H1 (cell line): Measurements from ENCODE around the gene DCAF4. TPM values are rescaled to one million over a fixed set of nuclear protein-coding genes. Genes with fewer than 3 reads are reported as not detected.
A peak's percentile ranks its signal among the peaks of the same experiment; 100 is the strongest.

ENCODE experiments used
- ASH2L ChIP-seq: fragments of 200-600, 300-600 bp; sonication (generic); IDR thresholded peaks from one replicate; pipeline ENCODE4 v1.7.1; 2017; ENCODE audit warnings: low read length
- CTBP2 ChIP-seq: IDR thresholded peaks from 2 replicates; pipeline ENCODE4 v1.7.0; 2011; ENCODE audit warnings: borderline replicate concordance, mild to moderate bottlenecking, moderate library complexity, mixed read lengths, low read length; ENCODE audit not compliant: insufficient read depth, insufficient read length
- KDM5A ChIP-seq: fragments of 200-600 bp; IDR thresholded peaks from 2 replicates; pipeline ENCODE4 v1.7.1; 2012; ENCODE audit warnings: mild to moderate bottlenecking, low read length, inconsistent platforms, mixed read lengths
- RXRA ChIP-seq: IDR thresholded peaks from 2 replicates; pipeline ENCODE4 v1.6.1; 2011; ENCODE audit warnings: low read depth, mild to moderate bottlenecking, low read length, moderate library complexity; ENCODE audit not compliant: insufficient read depth
- SIN3A ChIP-seq, 2 experiments: IDR thresholded peaks in 1 of 2; conservative IDR thresholded peaks in 1 of 2; 2 replicates each; pipeline ENCODE4 v1.6.1; 2011 to 2012; ENCODE audit warnings: low read length in 2 of 2, improper control_type of control experiment in 1 of 2, low read depth in 1 of 2, mild to moderate bottlenecking in 1 of 2
- SIX5 ChIP-seq: IDR thresholded peaks from 2 replicates; pipeline ENCODE4 v1.6.1; 2011; ENCODE audit warnings: mild to moderate bottlenecking, low read depth, low read length
- polyA plus RNA-seq, 7 experiments: library from polyadenylated mRNA; depleted of rRNA in 3 of 7; stranded (reverse) in 5 of 7; unstranded in 2 of 7; fragments of >200 nt in 5 of 7; fragments of 200-250 nt in 2 of 7; gene quantifications; 1 replicate in 5 of 7; 2 replicates in 1 of 7; 4 replicates in 1 of 7; pipeline versions ENCODE4 v1.2.1 to v1.2.3, GENCODE V29; 2011 to 2013; ENCODE audit warnings: missing spikeins in 2 of 7, mixed read lengths in 2 of 7
- total RNA-seq: library from RNA; stranded (reverse); fragmentation: NEBNext Ultra II Directional; extraction: Animal tissue kit (Norgen Biotek cat#: 25700); gene quantifications from 2 replicates; pipeline ENCODE4 v1.2.1, GENCODE V29; 2021
- TF ChIP-seq, protein P1 (sequence below): fragments of 300-600 bp; sonication (generic); IDR thresholded peaks from 2 replicates; pipeline ENCODE4 v1.7.1; 2012; ENCODE audit warnings: low read length, moderate library complexity, mild to moderate bottlenecking, inconsistent platforms; ENCODE audit not compliant: insufficient replicate concordance

The DCAF4 gene
- total and polyA plus RNA-seq, 2 of the 8 experiments (the other 6 are each of a cell fraction or from before 2014, with no cell fraction given) = 17.0 to 21.1 TPM

DNA sequence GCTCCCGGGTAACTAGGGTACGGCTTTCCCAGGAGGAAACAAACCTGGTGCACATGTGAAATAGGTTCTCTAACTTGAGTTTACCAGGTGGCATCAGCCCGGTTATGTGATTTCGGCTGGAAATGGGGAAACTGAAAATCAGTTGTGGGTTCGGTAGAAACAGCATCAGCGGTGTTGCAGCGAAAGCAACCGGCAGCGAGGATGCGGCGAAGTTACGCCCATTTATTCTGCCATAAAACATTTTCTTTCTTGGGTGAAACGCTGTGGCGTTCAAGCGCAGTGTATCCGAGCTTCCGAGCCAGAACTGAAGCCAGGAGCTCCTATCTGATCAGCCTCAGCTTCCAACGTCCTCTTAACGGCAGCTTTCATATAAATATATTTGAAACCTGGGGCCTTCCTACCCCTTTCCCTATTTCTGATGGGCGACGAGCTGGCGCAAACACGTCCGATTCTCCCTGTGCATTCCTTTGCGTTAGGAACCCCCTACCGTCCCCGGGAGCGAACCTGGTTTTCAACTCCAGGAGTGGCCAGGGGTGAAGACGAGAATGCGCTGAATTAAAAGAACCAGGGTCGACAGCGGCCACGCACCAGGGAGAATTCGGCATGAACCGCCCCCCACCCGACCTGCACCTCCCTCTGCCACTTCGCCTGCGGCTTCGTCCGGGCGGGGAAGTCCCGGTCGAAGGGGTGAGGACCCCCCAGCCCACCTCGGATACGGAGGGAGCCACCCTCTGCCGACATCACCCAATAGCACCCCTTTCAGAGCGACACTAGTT lies 34.0 kb upstream of the DCAF4 start (continued):
- TF ChIP-seq, protein P1, sequence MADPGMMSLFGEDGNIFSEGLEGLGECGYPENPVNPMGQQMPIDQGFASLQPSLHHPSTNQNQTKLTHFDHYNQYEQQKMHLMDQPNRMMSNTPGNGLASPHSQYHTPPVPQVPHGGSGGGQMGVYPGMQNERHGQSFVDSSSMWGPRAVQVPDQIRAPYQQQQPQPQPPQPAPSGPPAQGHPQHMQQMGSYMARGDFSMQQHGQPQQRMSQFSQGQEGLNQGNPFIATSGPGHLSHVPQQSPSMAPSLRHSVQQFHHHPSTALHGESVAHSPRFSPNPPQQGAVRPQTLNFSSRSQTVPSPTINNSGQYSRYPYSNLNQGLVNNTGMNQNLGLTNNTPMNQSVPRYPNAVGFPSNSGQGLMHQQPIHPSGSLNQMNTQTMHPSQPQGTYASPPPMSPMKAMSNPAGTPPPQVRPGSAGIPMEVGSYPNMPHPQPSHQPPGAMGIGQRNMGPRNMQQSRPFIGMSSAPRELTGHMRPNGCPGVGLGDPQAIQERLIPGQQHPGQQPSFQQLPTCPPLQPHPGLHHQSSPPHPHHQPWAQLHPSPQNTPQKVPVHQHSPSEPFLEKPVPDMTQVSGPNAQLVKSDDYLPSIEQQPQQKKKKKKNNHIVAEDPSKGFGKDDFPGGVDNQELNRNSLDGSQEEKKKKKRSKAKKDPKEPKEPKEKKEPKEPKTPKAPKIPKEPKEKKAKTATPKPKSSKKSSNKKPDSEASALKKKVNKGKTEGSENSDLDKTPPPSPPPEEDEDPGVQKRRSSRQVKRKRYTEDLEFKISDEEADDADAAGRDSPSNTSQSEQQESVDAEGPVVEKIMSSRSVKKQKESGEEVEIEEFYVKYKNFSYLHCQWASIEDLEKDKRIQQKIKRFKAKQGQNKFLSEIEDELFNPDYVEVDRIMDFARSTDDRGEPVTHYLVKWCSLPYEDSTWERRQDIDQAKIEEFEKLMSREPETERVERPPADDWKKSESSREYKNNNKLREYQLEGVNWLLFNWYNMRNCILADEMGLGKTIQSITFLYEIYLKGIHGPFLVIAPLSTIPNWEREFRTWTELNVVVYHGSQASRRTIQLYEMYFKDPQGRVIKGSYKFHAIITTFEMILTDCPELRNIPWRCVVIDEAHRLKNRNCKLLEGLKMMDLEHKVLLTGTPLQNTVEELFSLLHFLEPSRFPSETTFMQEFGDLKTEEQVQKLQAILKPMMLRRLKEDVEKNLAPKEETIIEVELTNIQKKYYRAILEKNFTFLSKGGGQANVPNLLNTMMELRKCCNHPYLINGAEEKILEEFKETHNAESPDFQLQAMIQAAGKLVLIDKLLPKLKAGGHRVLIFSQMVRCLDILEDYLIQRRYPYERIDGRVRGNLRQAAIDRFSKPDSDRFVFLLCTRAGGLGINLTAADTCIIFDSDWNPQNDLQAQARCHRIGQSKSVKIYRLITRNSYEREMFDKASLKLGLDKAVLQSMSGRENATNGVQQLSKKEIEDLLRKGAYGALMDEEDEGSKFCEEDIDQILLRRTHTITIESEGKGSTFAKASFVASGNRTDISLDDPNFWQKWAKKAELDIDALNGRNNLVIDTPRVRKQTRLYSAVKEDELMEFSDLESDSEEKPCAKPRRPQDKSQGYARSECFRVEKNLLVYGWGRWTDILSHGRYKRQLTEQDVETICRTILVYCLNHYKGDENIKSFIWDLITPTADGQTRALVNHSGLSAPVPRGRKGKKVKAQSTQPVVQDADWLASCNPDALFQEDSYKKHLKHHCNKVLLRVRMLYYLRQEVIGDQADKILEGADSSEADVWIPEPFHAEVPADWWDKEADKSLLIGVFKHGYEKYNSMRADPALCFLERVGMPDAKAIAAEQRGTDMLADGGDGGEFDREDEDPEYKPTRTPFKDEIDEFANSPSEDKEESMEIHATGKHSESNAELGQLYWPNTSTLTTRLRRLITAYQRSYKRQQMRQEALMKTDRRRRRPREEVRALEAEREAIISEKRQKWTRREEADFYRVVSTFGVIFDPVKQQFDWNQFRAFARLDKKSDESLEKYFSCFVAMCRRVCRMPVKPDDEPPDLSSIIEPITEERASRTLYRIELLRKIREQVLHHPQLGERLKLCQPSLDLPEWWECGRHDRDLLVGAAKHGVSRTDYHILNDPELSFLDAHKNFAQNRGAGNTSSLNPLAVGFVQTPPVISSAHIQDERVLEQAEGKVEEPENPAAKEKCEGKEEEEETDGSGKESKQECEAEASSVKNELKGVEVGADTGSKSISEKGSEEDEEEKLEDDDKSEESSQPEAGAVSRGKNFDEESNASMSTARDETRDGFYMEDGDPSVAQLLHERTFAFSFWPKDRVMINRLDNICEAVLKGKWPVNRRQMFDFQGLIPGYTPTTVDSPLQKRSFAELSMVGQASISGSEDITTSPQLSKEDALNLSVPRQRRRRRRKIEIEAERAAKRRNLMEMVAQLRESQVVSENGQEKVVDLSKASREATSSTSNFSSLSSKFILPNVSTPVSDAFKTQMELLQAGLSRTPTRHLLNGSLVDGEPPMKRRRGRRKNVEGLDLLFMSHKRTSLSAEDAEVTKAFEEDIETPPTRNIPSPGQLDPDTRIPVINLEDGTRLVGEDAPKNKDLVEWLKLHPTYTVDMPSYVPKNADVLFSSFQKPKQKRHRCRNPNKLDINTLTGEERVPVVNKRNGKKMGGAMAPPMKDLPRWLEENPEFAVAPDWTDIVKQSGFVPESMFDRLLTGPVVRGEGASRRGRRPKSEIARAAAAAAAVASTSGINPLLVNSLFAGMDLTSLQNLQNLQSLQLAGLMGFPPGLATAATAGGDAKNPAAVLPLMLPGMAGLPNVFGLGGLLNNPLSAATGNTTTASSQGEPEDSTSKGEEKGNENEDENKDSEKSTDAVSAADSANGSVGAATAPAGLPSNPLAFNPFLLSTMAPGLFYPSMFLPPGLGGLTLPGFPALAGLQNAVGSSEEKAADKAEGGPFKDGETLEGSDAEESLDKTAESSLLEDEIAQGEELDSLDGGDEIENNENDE = no peak
- TF ChIP-seq CTBP2 (no peak), SIN3A (conservative IDR thresholded peaks at IDR 0.05 in 1 of 2, IDR thresholded peaks at IDR 0.05 in 1 of 2; ENCODE audit: low read depth in 1 of 2, low read length in 2 of 2) (0 out of 4 replicates have a peak, but pooled peaks of 1 of the 2 experiments have one; percentile 6), SIX5 (no peak), KDM5A (no peak), RXRA (no peak), ASH2L (peak; percentile 20)
